HL-60 (cell line): ENCODE data around the gene SERPINA6.

ENCODE experiments used
- DNase-seq, 2 experiments: peaks; one replicate each; pipeline ENCODE4 v3.0.0-alpha.2; 2010 to 2020; ENCODE audit warnings: low read depth in 1 of 2, low spot score in 1 of 2
- H3K27ac ChIP-seq: fragments of 250-450 bp; sonication (Bioruptor Pico); replicated peaks from 2 replicates; pipeline ENCODE4 v1.5.1; 2020; ENCODE audit warnings: mild to moderate bottlenecking, moderate library complexity
- H3K27me3 ChIP-seq: fragments of 250-450 bp; sonication (Bioruptor Pico); 2 replicates; pipeline ENCODE4 v1.5.1; 2021; ENCODE audit warnings: mild to moderate bottlenecking, moderate library complexity; ENCODE audit not compliant: insufficient read depth, poor library complexity, severe bottlenecking
- H3K4me3 ChIP-seq: replicated peaks from 2 replicates; pipeline ENCODE4 v1.5.1; 2011; ENCODE audit warnings: mild to moderate bottlenecking, control low read depth, low read length; ENCODE audit not compliant: insufficient read depth
- GABPA ChIP-seq: IDR thresholded peaks from 2 replicates; pipeline ENCODE4 v1.6.1; 2012; ENCODE audit warnings: low read depth
- POLR2AphosphoS5 ChIP-seq: IDR thresholded peaks from 2 replicates; pipeline ENCODE4 v1.6.1; 2012; ENCODE audit warnings: low read depth
- REST ChIP-seq: IDR thresholded peaks from 2 replicates; pipeline ENCODE4 v1.6.1; 2012; ENCODE audit warnings: low read depth; ENCODE audit not compliant: insufficient replicate concordance
- SPI1 ChIP-seq: IDR thresholded peaks from 2 replicates; pipeline ENCODE4 v1.6.1; 2012; ENCODE audit warnings: low read depth, mild to moderate bottlenecking, borderline replicate concordance
- TF ChIP-seq, protein P1 (sequence below): IDR thresholded peaks from one replicate; pipeline ENCODE4 v1.5.1; 2011; ENCODE audit warnings: low read length, control low read depth, inconsistent platforms; ENCODE audit not compliant: insufficient read depth

Gene SERPINA6

DNA sequence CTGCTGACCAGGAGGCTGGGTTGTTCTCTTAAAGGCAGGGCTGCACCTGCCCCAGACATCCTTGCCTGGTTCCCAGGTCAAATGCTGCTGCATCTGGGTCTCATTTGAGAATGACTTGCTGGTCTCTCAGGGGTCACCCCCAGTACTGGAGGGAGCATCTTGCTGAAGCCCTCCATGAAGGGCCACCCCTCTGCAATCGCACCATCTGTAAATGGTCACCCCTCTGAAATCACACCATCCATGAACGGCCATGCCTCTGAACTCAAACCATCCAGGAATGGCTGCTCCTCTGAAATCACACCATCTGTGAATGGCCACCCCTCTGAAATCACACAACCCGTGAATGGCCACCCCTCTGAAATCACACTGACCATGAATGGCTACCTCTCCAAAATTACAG lies 7.3 kb upstream of the SERPINA6 start:
- Histone ChIP-seq H3K27ac (no peak overlapping the region), H3K27me3 (peaks cover 2% of the 10 kb centered on the region), H3K4me3 (no peak overlapping the region)
- no peak for DNase-seq
- TF ChIP-seq GABPA (no peak), SPI1 (no peak), REST (no peak), POLR2AphosphoS5 (no peak)
- TF ChIP-seq, protein P1, sequence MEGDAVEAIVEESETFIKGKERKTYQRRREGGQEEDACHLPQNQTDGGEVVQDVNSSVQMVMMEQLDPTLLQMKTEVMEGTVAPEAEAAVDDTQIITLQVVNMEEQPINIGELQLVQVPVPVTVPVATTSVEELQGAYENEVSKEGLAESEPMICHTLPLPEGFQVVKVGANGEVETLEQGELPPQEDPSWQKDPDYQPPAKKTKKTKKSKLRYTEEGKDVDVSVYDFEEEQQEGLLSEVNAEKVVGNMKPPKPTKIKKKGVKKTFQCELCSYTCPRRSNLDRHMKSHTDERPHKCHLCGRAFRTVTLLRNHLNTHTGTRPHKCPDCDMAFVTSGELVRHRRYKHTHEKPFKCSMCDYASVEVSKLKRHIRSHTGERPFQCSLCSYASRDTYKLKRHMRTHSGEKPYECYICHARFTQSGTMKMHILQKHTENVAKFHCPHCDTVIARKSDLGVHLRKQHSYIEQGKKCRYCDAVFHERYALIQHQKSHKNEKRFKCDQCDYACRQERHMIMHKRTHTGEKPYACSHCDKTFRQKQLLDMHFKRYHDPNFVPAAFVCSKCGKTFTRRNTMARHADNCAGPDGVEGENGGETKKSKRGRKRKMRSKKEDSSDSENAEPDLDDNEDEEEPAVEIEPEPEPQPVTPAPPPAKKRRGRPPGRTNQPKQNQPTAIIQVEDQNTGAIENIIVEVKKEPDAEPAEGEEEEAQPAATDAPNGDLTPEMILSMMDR = no peak

- DNase-seq = no peak
- TF ChIP-seq POLR2AphosphoS5 (no peak), SPI1 (no peak)
- Histone ChIP-seq H3K27ac (no peak overlapping the region), H3K27me3 (peaks cover 2% of the 10 kb centered on the region), H3K4me3 (no peak overlapping the region)
Observed at GRCh38 chr14:94329857-94330256, 6.7 kb upstream of the SERPINA6 start.

DNA sequence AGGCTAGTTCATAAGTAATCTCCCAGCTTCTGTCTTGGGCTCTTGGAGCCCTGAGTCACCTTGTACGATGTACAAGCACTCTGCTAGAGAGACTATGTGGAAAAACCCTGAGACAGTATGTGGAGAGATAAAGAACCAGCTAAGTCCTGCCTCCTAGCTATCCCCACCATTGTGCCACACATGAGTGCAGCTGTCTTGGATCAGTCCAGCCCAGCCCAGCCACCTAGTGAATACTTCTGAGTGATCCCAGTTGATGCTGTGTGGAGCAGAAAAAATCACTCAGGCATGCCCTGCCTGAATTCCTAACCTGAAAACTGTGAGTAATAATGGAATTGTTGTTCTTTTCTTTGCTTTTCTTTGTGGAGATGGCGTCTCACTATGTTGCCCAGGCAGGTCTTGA lies 5.1 kb upstream of the SERPINA6 start:
- H3K4me3 ChIP-seq = no peak overlapping the region
- H3K27ac ChIP-seq = no peak overlapping the region
- TF ChIP-seq, protein P1 = no peak
- TF ChIP-seq POLR2AphosphoS5 = no peak
- TF ChIP-seq SPI1 = no peak
- TF ChIP-seq REST = no peak
- TF ChIP-seq GABPA = no peak
- DNase-seq = no peak
- H3K27me3 ChIP-seq = peaks cover 2% of the 10 kb centered on the region

- H3K27me3 ChIP-seq = no peaks in the 10 kb centered on the region
- no peak overlapping the region for H3K4me3 ChIP-seq
- TF ChIP-seq POLR2AphosphoS5 = no peak
- no peak for TF ChIP-seq GABPA
- TF ChIP-seq, protein P1 = no peak
- no peak for TF ChIP-seq REST
- no peak for TF ChIP-seq SPI1
- H3K27ac ChIP-seq = no peak overlapping the region
- DNase-seq = no peak
Observed at GRCh38 chr14:94321421-94322271, 1.5 kb downstream of the SERPINA6 start.
